GM19238 (cell line): ENCODE results near the gene TMC1.

Source experiments
- DNase-seq: peaks from one replicate; pipeline ENCODE4 v3.0.0; 2011; ENCODE audit warnings: low spot score; ENCODE audit not compliant: insufficient read length

Gene TMC1

DNA sequence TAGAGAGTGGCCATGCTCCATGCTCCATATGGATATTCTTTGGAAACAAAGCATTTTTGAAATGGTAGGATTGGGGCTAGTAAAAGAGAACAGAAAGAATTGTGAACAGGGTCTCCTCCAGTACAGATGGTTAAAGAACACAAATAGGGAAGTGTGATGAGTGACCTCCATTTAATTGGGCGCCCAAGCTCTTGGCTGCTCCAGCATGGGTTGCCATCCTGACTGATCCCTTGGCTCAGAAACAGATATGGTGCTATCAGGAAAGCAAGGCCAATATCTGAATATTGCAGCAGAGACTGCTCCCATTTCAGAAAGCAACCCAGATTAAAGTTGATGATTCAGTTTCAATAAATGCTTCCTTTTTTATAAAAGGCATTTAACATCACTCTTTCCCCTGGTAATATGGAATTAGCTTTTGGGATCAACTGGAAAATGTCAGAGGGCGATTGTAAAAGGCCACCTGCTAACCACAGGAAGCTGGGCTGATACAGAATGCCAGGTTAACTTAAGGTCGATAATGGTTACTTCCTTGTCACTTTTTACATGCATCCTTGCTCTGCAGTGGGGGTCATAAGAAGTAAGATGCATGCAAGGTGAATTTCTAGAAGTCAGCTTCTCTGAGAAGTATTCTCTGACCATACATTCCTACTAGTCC is 52.9 kb downstream of the TMC1 start:
- no peak for DNase-seq

DNA sequence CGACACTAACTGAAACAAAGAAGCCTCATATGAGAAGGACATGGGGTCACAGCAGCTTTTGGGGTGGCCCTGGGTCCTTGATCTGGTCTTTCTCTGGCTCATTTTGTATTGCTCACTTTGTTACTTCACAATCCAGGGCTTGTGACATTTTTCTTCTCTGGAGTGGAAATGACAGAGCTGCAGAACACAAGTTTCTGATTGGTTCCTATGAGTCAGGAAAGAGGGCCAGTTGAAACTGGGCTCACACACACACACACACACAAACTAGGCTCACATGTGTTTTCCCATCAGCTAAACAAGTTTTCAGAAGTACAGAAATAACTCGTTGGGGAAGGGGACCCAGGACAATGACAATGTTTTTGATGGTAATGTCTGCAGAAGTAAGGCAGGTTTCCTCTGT is 54.3 kb downstream of the TMC1 start:
- DNase-seq, result no peak

DNA sequence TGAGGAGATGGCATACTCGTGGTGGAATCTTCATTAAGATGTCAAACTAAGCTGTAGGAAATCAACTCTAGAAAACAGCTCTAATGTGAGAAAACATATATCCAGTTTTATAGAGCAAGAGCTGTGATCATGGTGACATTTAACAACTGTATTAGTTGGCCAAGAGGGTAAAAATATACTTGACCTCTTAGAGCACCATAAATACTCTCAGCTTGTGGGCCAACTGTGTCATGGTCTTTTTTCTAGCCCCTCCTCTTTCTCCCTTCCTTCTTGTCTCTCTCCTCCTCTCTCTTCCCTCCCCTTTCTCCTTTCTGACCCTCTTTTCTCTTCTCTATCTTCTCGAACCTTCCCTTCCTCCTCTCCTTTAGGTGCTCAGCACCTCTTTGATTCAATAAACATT is 54.7 kb downstream of the TMC1 start:
- no peak for DNase-seq

DNA sequence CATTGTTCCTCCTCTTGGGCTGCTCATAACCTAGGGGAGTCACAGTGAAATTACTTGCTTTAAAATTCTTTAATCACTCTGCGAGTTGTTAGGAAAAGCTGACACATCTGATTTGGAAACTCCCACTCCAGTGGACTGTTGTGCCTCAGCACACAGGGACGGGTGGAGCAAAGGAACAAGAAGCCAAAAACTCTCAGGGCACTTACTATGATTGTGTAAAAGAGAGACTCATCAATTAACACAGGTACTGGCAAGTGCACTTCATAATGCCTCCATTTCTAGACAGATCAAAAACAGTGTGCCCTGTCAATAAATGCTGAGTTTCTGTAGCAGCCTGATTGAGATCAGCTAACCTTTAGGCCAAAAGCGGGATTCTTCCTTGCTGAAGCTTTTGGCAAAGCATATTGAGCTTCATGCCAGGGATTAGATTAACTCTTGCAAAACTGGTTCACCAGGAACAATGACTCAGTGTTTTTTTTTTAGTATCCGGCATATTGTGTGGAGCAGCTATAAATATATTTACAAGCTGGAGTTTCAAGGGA is 55.9 kb downstream of the TMC1 start:
- DNase-seq, result no peak

DNA sequence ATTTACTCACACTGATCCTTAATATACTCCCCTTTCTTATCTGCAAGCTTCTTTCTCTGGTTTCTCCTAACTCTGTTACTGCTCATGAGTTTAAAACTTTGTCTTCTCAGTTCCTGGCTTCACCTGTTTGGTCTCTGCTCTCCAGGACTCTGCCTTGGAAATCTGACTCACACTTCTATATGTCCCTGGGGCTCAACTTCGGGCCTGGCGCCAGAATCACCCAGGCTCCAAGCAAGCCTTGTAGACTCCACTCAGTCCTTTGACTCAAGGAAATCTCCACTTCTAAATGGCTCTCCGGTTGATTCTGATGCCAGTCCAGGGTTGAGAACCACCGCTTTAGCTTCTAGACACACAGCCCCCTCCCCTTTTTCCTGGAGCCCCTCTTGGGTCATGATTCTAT is 57.8 kb downstream of the TMC1 start:
- no peak for DNase-seq

DNA sequence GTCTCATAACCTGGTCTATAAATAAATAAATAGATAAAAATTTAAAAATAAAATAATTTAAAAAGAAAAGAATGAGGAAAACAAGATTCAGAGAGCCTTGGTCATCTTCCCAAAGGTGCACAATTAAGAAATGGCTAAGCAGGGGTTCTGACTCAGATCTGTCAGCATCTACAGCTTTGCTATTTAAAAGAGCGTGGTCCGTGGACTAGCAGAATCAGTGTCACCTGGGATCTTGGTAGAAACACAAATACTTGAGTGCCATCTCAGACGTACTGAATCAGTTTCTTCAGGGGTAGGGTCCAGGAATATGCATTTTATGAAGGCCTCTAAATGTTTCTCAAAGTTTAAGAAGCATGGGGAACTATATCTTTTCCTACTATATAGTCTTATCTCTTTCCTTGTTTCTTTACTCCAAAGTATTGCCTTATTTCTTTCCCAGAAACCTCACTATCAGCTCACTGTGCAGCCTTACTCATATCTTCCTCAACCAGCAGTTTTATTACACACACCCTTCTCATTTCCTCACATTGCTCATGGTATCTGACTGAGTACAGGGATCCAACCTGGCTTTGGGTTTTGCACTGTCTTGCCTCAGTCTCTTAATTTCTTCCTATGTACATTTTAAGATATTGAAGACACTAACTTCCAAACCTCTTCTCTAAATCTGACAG is 58.6 kb downstream of the TMC1 start:
- no peak for DNase-seq

DNA sequence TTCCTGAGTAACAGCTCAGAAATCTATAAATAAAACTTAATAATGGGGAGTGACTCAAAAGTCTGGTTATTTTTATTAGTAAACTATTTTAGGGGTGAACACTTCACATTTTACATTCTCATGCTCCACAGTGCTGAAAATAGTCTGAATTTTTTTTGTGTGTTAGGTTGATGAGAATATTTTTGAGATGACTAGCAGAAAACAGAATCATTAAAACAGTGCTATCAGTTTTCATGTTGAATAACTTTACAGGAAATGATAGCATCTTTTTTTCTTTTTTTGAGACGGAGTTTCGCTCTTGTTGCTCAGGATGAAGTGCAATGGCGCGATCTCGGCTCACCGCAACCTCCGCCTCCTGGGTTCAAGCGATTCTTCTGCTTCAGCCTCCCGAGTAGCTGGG is 60.3 kb downstream of the TMC1 start:
- DNase-seq, result no peak

DNA sequence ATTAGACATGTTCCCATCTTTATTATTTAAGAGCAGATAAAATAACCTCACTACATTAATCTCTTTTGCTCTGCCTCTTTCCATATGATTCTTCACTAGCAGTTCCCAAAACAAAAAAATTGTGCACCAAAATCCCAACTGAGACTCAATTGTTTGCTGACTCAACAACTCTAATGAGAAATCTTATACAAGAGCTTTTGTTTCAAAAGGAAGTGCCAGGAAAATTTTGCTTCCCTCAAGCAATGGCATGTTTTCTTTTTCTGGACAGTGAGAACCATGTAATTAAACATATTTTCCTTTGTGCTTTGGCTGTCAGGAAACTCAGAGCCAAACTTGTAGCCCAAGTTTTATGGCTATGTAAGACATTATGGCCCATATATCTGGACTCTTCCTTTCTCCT is 62.0 kb downstream of the TMC1 start:
- DNase-seq, result no peak

DNA sequence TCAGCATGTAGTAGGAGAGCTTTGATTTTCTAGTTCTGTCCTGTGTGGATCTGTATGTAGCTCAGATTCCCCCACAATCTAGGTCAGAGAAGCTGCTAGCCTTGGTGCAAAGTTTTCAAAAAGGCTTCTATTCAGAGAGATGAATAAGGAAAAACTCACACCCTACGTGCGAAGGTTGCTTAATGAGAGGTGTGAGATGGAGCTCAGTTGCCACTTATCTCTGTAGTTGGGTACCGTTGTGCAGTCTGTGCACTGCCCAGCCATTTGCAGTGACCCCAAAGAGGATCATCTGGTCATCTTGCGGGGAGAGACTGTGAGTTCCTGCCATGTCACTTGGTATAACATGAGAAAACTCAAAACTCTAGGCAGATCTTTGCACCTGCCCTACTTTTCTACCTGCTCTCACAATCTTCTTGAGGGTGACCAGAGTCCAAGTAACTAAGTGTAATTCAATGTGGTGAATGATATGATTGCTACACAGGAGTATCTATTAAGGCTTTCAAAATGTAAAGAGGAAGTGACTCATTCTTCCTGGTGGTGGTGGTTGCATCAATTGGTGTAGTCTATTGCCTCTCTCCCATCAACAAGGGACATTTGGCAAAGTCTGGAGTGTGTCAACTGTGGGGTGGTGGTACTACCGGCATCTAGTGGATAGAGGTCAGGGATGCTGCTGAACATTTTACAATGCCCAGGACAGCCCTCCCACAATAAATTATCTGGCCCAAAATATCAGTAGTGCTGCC is 65.2 kb downstream of the TMC1 start:
- no peak for DNase-seq

DNA sequence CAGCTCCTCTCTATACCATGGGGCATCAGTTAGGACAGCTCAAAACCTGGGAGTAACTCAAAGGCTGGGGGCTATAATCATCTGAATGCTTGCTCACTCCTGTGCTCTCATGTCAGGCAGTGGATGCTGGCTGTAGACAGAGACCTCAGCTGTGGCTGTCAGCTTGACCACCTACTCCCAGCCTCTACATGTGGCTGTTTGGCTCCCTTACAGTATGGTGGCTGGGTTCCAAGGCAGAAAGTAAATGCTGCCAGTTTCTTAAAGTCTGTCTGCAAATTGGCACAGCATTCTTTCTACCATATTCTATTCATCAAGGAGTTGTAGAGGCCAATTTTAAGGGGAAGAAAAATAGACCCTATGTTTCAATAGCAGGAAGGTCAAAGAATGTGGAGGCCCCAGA is 66.9 kb downstream of the TMC1 start:
- no peak for DNase-seq

DNA sequence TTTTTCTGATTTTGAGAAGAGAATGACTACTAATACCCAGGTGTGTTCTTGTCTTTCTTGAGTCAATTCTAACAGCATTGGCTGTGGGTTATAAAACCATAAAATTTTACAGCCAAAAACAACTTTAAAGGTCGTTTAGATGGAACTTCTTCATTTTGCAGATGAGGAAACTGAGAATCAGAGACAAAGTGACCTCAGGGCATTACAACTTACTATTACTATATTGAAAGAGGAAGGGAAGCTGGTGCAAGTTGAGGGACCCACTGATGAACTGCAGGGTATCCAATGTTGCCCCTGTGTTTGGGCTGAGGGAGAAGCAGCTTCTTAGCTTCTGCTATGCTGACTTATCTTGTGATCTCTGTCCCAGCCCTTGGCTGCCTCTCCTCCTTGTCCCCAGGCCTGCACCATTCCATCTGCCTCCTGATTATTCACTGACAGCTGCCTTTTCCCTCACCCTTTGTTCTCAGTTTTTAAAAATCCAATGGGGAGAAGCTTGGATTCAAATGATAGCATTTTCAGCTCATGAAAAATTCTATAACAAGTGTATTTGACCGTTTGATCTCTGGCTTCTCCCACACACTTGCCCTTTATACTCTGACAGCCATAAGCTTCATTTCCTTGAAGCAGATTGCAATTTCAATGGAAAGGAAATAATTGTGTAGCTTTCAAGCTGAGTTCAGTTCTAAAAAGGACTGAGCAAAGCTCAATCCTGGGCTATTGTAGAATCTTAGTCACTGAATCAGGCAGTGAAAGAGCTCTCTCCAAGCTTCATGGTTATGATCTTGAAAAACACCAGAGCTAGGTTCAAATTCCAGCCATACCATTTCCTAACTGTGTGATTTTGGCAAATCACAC is 68.5 kb downstream of the TMC1 start:
- DNase-seq, result no peak

DNA sequence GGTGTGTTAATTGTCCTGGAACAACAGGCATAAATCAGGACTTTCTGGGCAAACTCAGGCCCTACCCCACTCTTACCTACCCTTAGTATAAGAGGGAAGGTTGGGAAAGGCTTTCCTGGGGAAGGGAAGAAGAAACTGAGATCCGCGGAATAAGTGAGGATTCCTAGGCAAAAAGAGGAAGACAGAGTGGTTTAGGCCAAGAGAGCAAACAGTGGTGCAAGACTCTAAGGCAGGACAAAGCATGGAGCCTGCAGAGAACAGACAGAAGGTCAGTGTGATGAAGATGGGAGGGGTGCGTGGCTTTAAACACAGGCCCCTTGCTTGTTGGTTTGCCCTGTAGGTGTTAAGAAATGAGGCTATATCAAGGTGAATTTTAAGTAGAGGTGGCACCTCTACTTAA is 69.4 kb downstream of the TMC1 start:
- DNase-seq, result no peak

DNA sequence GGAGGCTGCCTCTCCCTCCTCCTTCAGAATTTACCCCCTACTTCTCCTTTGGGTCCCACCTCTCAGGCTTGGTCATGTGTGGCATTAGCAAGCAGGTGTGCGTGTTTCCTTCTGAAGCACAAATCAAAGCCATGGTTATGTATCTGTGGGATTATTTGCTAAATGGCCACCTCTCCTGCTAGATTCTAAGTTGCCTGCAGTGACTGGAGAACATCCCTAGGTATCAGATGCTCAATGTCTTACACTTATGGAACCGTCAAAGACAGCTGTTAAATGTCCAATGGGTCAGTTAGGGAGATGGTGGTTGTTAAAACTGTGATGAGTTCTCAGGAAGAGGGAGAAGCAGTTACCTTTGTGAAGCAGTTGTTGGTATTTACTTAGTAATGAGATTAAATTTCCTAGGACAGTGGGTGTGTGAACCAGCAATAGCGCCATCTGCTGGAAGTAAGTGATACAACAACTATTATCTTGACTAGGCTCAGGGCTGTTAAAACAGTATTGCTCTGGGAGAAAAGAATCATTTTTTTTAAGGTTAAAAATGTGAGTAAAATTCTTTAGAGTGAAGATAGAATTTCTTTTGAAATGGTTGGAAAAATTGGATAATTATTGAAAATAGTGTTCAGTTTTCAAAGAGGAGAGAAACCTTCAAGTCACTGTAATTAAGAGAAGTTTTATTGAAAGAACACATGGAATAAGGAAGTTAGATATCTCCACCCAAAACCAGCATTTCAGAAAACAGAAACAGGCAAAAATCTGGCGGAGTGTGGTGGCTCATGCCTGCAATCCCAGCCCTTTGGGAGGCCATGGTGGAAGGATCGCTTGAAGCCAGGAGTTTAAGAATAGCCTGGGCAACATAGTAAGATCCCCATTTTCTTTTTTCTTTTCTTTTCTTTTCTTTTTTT is 71.3 kb downstream of the TMC1 start:
- DNase-seq, result peak; percentile 7

DNA sequence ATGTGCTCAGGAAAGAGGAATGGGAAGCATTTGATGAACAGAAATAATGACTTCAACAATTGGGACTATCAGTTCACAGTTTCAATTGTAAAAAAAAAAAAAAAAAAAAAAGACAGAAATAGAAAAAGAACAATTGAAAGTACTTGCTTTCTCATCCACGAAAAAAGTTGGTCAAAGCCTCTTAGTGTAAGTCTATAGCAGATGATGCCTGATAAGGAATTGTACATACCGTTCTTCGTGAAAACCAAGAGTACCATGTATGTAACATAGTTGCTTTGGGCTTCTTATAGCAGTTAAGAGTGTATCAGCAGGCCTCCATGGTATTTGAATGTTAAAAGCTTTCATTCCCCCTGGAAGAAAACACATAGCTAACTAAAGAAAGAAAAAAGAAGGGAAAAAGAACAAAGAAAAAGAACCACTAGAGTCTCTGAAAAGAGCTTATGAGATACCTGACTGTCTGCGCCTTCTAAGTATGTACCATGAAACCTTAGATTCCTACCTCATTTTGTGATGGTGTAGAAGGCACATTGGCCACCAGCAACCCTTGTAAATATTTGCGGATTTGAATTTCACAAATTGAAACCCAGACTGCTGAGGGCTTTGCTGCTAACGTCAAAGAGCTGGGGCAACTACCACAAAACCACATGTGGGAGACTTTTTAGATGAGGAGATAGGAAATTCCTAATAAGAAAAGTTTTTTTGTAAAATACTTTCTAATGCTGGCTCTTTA is 75.2 kb downstream of the TMC1 start:
- DNase-seq, result no peak

DNA sequence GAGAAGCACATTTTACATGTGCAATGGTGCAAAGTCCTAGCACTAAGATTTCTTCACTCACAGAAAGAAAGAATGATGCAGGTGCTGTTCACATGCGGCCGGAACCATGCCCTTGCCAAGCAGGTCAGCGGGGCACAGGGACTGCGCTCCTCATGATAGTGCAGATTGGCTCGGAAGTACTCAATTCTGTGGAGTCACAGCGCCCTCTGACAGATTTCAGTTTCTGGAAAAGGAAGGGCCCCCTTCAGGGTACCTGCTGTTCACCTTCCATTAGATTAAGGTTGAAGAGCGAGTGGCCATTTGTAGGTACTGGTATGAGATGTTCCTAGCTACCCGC is 75.7 kb downstream of the TMC1 start:
- no peak for DNase-seq

DNA sequence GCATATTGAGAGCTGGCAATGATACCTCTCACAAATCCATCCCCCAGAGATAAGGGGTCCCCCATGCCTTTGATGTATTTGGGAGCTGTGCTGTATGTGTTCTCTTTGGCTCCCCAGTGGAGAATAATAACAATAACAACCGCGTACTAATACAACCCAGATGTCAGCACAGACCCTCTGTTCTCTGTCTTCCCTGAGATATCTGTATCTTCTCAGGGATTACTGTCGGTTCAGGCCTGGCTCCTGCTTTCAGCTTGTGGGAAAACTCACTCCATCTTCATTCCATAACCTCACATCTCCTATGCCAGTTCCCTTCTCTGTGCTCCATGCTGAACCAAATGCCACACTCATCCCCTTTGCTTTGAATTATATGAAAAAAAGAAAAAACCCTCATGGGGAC is 76.2 kb downstream of the TMC1 start:
- DNase-seq, result no peak

DNA sequence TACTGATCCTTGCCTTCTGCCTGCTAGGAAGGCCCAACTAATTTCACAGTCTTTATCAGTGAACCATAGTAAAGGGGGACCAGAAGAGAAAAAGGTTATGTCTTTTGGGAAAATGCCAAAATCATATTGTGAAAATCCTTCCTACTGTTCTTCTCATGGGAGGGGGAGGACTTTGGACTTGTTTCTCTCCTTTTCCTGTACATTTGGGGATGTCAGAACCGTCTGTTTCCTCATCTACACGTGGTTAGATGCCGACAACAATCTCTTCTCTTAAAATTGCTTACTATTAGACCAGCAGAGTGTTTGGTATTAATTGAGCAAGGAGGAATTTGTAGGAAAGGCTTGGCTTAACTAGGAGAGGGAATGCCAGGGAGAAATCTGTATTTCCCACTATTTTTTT is 77.2 kb downstream of the TMC1 start:
- DNase-seq, result no peak

DNA sequence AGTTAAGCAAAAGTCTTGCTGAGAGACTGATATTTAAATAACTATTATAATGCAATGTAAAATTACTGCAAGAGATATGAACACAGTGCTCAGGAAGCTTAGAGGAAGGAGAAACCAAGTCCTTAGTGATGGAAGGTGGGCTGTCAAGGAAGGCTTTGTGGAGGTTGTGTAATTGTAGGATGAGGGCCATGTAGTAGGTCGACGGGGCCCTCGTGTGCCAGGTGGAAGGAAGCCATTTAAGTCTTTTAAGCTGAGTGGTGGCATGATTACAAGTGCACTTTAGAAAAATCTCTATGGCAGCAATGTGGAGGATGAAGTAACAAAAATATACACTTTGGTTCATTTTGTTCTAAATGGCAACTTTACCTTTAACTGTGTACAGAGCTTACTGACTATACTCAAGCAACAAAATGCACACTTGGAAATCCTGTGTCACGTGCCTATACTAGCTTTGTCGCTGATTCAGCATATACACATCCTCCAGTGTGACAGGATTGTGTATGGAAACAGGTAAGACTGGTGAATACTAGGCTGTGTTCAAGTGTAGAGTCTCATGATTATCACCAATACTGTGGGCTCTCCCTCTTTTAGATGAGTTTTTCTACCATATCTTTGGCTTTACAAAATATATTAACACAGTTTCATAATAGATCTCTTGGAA is 78.6 kb downstream of the TMC1 start:
- DNase-seq, result no peak

DNA sequence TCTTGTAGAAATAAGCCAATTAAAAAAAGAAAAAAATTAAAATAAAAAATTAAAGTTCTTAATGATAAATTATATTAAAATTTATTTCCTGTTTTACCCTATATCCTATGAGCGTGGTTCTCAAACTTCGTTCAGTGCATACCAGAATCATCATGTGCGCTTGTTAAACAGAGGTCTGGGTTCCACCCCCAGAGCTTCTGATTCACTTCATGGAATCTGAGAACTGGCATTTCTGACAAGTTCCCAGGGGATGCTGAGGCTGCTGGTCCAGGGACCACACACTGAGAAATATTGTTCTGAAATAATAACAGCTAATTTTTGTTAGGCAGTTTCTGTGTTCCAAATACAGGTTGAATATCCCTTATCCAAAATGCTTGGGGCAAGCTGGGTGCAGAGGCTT is 79.3 kb downstream of the TMC1 start:
- DNase-seq, result no peak

DNA sequence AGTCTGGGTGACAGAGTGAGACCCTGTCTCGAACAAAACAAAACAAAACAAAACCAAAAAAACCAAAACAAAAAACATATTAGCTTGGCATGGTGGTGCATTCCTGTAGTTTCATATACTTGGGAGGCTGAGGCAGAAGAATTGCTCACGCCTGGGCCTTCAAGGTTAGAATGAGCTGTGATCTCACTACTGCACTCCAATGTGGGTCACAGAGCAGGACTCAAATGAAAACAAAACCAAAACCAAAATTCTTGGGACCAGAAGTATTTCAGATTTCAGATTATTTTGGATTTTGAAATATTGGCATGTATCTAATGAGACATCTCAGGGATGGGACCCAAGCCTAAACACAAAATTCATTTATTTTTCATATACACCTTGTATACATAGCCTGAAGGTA is 80.2 kb downstream of the TMC1 start:
- DNase-seq, result no peak
